Breast epithelium (tissue), 3 donors: Measurements from ENCODE around the gene CST8.

Experiments used
- CTCF ChIP-seq, 3 donors: fragments of 450-650 bp; IDR thresholded peaks; one replicate each; pipeline ENCODE4 v1.5.1; 2016 to 2017; ENCODE audit warnings: antibody characterized with exemption in 3 of 3, mild to moderate bottlenecking in 3 of 3, moderate library complexity in 3 of 3
- POLR2AphosphoS5 ChIP-seq, 3 donors: sonication (generic); formaldehyde crosslinking; IDR thresholded peaks; one replicate each; pipeline ENCODE4 v1.6.1; 2017; ENCODE audit warnings: antibody characterized with exemption in 3 of 3

- no peak for TF ChIP-seq CTCF (IDR thresholded peaks at IDR 0.05)
- TF ChIP-seq POLR2AphosphoS5 (IDR thresholded peaks at IDR 0.05): no peak
Measured at GRCh38 chr20:23454816-23455215, 36.1 kb upstream of the CST8 start.
